Measurements from ENCODE around the gene SPSB1.

GRCh38 chr1:9375912-9376311 lies 83.2 kb downstream of the SPSB1 start:
- TF ChIP-seq CTCF (IDR thresholded peaks at IDR 0.05), result no peak
- TF ChIP-seq POLR2A (IDR thresholded peaks at IDR 0.05), result no peak
